Progenitor cell of endocrine pancreas (in vitro differentiated cells): ENCODE measurements around the gene CHSY3. TPM values are rescaled to one million over a fixed set of nuclear protein-coding genes. Genes with fewer than 3 reads are reported as not detected.

ENCODE experiments used
- DNase-seq: peaks from one replicate; pipeline ENCODE4 v3.0.0; 2021; ENCODE audit warnings: low spot score; ENCODE audit not compliant: unreplicated experiment
- H3K27ac Mint-ChIP-seq: 2 replicates; pipeline ENCODE4 v1.8.0; 2021; ENCODE audit warnings: mild to moderate bottlenecking, moderate library complexity, mixed read lengths
- H3K27me3 Mint-ChIP-seq: 2 replicates; pipeline ENCODE4 v1.8.0; 2021; ENCODE audit warnings: mixed read lengths
- H3K36me3 Mint-ChIP-seq: 2 replicates; pipeline ENCODE4 v1.8.0; 2022; ENCODE audit warnings: mixed read lengths; ENCODE audit not compliant: insufficient read depth
- H3K4me1 Mint-ChIP-seq: 2 replicates; pipeline ENCODE4 v1.8.0; 2021; ENCODE audit warnings: low read depth, mixed read lengths
- H3K4me3 Mint-ChIP-seq: 2 replicates; pipeline ENCODE4 v1.8.0; 2021; ENCODE audit warnings: low read depth, mild to moderate bottlenecking, moderate library complexity, mixed read lengths
- H3K9me3 Mint-ChIP-seq: 2 replicates; pipeline ENCODE4 v1.8.0; 2021; ENCODE audit warnings: low read depth, mixed read lengths
- total RNA-seq: library from RNA; stranded (reverse); gene quantifications from 2 replicates; pipeline ENCODE4 v1.2.1, GENCODE V29; 2021
- TF ChIP-seq, protein P1 (sequence below): fragments of 200-600 bp; sonication (generic); IDR thresholded peaks from one replicate; pipeline ENCODE4 v1.5.0; 2021; ENCODE audit warnings: antibody characterized with exemption, mild to moderate bottlenecking; ENCODE audit not compliant: unreplicated experiment

Gene CHSY3
- total RNA-seq, 1 donor from 2014 or later = 0.84 TPM

- Mint-ChIP-seq H3K27me3 (no peaks in the 10 kb centered on the region), H3K27ac (no peak overlapping the region), H3K4me3 (no peak overlapping the region), H3K4me1 (no peaks in the 10 kb centered on the region), H3K9me3 (no peaks in the 10 kb centered on the region), H3K36me3 (no peaks in the 10 kb centered on the region)
- TF ChIP-seq, protein P1, sequence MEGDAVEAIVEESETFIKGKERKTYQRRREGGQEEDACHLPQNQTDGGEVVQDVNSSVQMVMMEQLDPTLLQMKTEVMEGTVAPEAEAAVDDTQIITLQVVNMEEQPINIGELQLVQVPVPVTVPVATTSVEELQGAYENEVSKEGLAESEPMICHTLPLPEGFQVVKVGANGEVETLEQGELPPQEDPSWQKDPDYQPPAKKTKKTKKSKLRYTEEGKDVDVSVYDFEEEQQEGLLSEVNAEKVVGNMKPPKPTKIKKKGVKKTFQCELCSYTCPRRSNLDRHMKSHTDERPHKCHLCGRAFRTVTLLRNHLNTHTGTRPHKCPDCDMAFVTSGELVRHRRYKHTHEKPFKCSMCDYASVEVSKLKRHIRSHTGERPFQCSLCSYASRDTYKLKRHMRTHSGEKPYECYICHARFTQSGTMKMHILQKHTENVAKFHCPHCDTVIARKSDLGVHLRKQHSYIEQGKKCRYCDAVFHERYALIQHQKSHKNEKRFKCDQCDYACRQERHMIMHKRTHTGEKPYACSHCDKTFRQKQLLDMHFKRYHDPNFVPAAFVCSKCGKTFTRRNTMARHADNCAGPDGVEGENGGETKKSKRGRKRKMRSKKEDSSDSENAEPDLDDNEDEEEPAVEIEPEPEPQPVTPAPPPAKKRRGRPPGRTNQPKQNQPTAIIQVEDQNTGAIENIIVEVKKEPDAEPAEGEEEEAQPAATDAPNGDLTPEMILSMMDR = no peak
- no peak for DNase-seq
Observed at GRCh38 chr5:130043834-130044233, 139.6 kb downstream of the CHSY3 start.

DNA sequence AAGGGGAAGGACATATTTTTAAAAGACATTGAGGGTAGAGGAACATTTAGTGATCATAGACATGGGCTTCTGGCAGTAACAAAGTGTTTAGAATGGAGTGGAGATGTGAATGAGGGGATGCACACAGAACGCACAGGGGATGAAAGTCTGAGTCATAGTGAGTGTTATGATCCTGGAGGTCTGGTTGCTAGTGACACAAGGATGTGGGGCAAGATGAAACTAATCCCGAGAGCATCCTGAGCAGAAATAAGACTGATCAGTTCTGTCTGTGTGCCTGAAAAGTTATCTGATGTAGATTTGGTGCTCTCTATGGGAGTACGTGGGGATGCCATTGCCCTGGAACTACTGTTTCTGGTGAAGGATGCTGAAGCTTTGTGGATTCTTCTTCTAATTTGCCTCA is 141.1 kb downstream of the CHSY3 start:
- DNase-seq = no peak
- Mint-ChIP-seq H3K27ac (no peak overlapping the region), H3K9me3 (no peaks in the 10 kb centered on the region), H3K4me1 (no peaks in the 10 kb centered on the region), H3K36me3 (no peaks in the 10 kb centered on the region), H3K4me3 (no peak overlapping the region), H3K27me3 (no peaks in the 10 kb centered on the region)
- TF ChIP-seq, protein P1 = no peak

- Mint-ChIP-seq H3K36me3 (no peaks in the 10 kb centered on the region), H3K27me3 (no peaks in the 10 kb centered on the region), H3K4me1 (no peaks in the 10 kb centered on the region), H3K9me3 (no peaks in the 10 kb centered on the region), H3K4me3 (no peak overlapping the region), H3K27ac (no peak overlapping the region)
- TF ChIP-seq, protein P1 = no peak
- DNase-seq = no peak
Observed at GRCh38 chr5:130050585-130050984, 146.3 kb downstream of the CHSY3 start.

DNA sequence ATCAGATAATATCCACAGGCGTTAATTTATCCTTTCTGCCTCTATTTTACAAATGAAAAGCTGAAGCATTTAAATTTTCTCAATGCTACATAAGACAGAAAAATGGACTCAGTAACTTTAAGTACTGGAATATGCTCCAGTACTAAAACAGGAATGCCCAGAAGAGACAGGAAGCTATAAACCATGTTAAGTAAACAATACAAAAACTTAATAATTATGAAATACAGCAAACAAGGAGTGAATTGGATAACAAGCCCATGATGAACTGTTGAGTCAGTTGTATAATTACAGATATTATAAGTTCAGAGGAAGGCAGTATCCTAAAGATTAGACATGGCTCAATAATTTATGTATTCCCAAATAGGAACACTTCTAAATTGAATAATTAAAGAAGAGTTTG is 148.5 kb downstream of the CHSY3 start:
- no peak overlapping the region for H3K27ac Mint-ChIP-seq
- TF ChIP-seq, protein P1 = no peak
- H3K9me3 Mint-ChIP-seq = no peaks in the 10 kb centered on the region
- no peaks in the 10 kb centered on the region for H3K36me3 Mint-ChIP-seq
- no peak overlapping the region for H3K4me3 Mint-ChIP-seq
- H3K4me1 Mint-ChIP-seq = no peaks in the 10 kb centered on the region
- H3K27me3 Mint-ChIP-seq = no peaks in the 10 kb centered on the region
- no peak for DNase-seq

DNA sequence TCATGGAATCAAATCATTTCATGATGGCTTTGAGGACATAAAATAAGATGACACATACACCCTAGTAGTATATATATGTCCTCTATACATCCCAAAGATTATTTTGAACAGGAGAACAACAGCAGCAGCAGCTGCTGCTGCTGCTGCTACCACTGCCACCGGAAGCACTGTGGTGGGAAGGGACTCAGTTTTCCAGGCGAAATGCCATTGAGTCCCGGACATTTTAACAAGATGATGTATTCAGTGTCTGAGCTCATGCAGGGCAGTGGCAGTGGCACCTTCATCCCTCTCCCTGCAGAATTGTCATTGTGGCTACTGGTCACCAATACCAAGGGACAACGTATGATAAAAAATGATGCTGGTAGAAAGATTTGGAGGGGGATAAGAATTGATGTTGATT is 151.3 kb downstream of the CHSY3 start:
- no peak for DNase-seq
- peaks cover 1% of the 10 kb centered on the region for H3K36me3 Mint-ChIP-seq
- peaks cover 8% of the 10 kb centered on the region for H3K9me3 Mint-ChIP-seq
- no peak overlapping the region for H3K4me3 Mint-ChIP-seq
- H3K27ac Mint-ChIP-seq = no peak overlapping the region
- TF ChIP-seq, protein P1 = no peak
- H3K27me3 Mint-ChIP-seq = no peaks in the 10 kb centered on the region
- peaks cover 3% of the 10 kb centered on the region for H3K4me1 Mint-ChIP-seq
